CD4-positive, alpha-beta T cell (primary cell): ENCODE data around the gene SCUBE2. TPM values are rescaled to one million over a fixed set of nuclear protein-coding genes. Genes with fewer than 3 reads are reported as not detected.
"Not testable (repeated sequence)": the region's sequence is repeated elsewhere in the genome, so short reads cannot be mapped to it uniquely, and the experiment has no call there.

Source experiments
- ATAC-seq: fragments of 200-7000 bp; cut with Tn5 transposase; one replicate; pipeline ENCODE4 v1.10.0; 2022; ENCODE audit warnings: mild to moderate bottlenecking; ENCODE audit not compliant: poor library complexity
- CTCF ChIA-PET: fragments of 350-600 bp; sonication (Branson Sonifier 250); formaldehyde crosslinking; loops from one replicate; lab custom pipeline; 2021; ENCODE audit warnings: antibody characterized with exemption, inconsistent platforms; lab: Charles Lee
- POLR2A ChIA-PET: fragments of 350-600 bp; sonication (Branson Sonifier 250); formaldehyde crosslinking; loops from one replicate; lab custom pipeline; 2021; ENCODE audit warnings: antibody characterized with exemption, inconsistent platforms; lab: Charles Lee
- DNase-seq, 14 experiments: peaks; one replicate each; pipeline ENCODE4 v3.0.0-alpha.2; 2013 to 2020; ENCODE audit warnings: mixed read lengths in 2 of 14
- H3K27ac ChIP-seq, 2 donors: one replicate each; pipeline versions ENCODE4 v1.5.1 to v1.7.0; 2013; ENCODE audit warnings: low read length in 2 of 2, low read depth in 1 of 2, mild to moderate bottlenecking in 1 of 2
- H3K27me3 ChIP-seq, 2 experiments: 1 replicate in 1 of 2; 2 replicates in 1 of 2; pipeline versions ENCODE4 v1.6.1 to v1.7.0; 2013; ENCODE audit warnings: low read length in 2 of 2, control low read depth in 1 of 2, mild to moderate bottlenecking in 1 of 2, moderate library complexity in 1 of 2; ENCODE audit not compliant: insufficient read depth in 2 of 2, control insufficient read depth in 1 of 2
- H3K36me3 ChIP-seq: one replicate; pipeline ENCODE4 v1.6.1; 2013; ENCODE audit warnings: low read length, control low read depth; ENCODE audit not compliant: insufficient read depth
- H3K4me1 ChIP-seq: one replicate; pipeline ENCODE4 v1.6.1; 2013; ENCODE audit warnings: low read length, control low read depth; ENCODE audit not compliant: insufficient read depth
- H3K4me3 ChIP-seq: one replicate; pipeline ENCODE4 v1.5.1; 2013; ENCODE audit warnings: mild to moderate bottlenecking, low read length, moderate library complexity
- H3K9me3 ChIP-seq, 2 experiments: 1 replicate in 1 of 2; 2 replicates in 1 of 2; pipeline versions ENCODE4 v1.6.1 to v1.7.0; 2013; ENCODE audit warnings: low read length in 2 of 2, mild to moderate bottlenecking in 2 of 2, control low read depth in 1 of 2, moderate library complexity in 1 of 2; ENCODE audit not compliant: control insufficient read depth in 1 of 2, insufficient read depth in 1 of 2
- H3K27ac Mint-ChIP-seq: one replicate; pipeline ENCODE4 v1.8.0; 2020; ENCODE audit warnings: mixed read lengths
- H3K27me3 Mint-ChIP-seq: one replicate; pipeline ENCODE4 v1.8.0; 2021; ENCODE audit warnings: mixed read lengths
- H3K36me3 Mint-ChIP-seq: one replicate; pipeline ENCODE4 v1.8.0; 2021; ENCODE audit warnings: low read depth, mixed read lengths
- H3K4me1 Mint-ChIP-seq: one replicate; pipeline ENCODE4 v1.8.0; 2021; ENCODE audit warnings: low read depth, mixed read lengths
- H3K4me3 Mint-ChIP-seq: one replicate; pipeline ENCODE4 v1.8.0; 2020; ENCODE audit warnings: mild to moderate bottlenecking, mixed read lengths
- H3K9me3 Mint-ChIP-seq: one replicate; pipeline ENCODE4 v1.8.0; 2020; ENCODE audit warnings: mixed read lengths
- intact Hi-C, 2 experiments: fragments of 100-400 bp; cut with DNase I in 1 of 2; cut with micrococcal nuclease in 1 of 2; formaldehyde crosslinking; loops; one replicate each; pipeline versions ENCODE4 v1.15.1 to v1.9.0; 2023 to 2025; cut with DNase I, micrococcal nuclease
- total RNA-seq, 174 experiments: library from RNA in 2 of 174; stranded (reverse) in 2 of 174; gene quantifications; one replicate each; pipeline ENCODE4 v1.2.3 and lab custom pipeline; 2021 to 2026
- TF ChIP-seq, protein P1 (sequence below): fragments of 200-600 bp; IDR thresholded peaks from one replicate; pipeline ENCODE4 v1.8.0; 2022; ENCODE audit warnings: antibody characterized with exemption, mild to moderate bottlenecking

SCUBE2 gene
- total RNA-seq, 2 experiments from 2014 or later = 0.17 TPM; not detected in 1

- no peak overlapping the region for H3K27ac Mint-ChIP-seq
- H3K36me3 Mint-ChIP-seq = no peaks in the 10 kb centered on the region
- H3K27me3 Mint-ChIP-seq = peaks cover 21% of the 10 kb centered on the region
- ATAC-seq (no peak), DNase-seq (no peak)
- CTCF ChIA-PET = interaction anchor here (0.6 to 0.7 kb wide), 2 partner anchors 811 to 845 kb away, joined by 3 read pairs; no protein-coding TSS in a partner anchor
- H3K4me1 Mint-ChIP-seq = no peaks in the 10 kb centered on the region
- H3K4me1 ChIP-seq = no peaks in the 10 kb centered on the region
- POLR2A ChIA-PET = no interaction called here
- H3K36me3 ChIP-seq = no peaks in the 10 kb centered on the region
- no peak overlapping the region for H3K4me3 Mint-ChIP-seq
- no peak overlapping the region for H3K4me3 ChIP-seq
- H3K9me3 ChIP-seq = no peaks in the 10 kb centered on the region
- no peaks in the 10 kb centered on the region for H3K9me3 Mint-ChIP-seq
- intact Hi-C loops = no loop called here
- no peak overlapping the region for H3K27ac ChIP-seq
- peaks cover 0 to 3% of the 10 kb centered on the region in 2 experiments for H3K27me3 ChIP-seq
- TF ChIP-seq, protein P1, sequence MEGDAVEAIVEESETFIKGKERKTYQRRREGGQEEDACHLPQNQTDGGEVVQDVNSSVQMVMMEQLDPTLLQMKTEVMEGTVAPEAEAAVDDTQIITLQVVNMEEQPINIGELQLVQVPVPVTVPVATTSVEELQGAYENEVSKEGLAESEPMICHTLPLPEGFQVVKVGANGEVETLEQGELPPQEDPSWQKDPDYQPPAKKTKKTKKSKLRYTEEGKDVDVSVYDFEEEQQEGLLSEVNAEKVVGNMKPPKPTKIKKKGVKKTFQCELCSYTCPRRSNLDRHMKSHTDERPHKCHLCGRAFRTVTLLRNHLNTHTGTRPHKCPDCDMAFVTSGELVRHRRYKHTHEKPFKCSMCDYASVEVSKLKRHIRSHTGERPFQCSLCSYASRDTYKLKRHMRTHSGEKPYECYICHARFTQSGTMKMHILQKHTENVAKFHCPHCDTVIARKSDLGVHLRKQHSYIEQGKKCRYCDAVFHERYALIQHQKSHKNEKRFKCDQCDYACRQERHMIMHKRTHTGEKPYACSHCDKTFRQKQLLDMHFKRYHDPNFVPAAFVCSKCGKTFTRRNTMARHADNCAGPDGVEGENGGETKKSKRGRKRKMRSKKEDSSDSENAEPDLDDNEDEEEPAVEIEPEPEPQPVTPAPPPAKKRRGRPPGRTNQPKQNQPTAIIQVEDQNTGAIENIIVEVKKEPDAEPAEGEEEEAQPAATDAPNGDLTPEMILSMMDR = no peak
Measured at GRCh38 chr11:9104580-9104979, 13.2 kb upstream of the SCUBE2 start.

- Histone ChIP-seq H3K4me1 (no peaks in the 10 kb centered on the region), H3K9me3 (no peaks in the 10 kb centered on the region), H3K4me3 (no peak overlapping the region), H3K36me3 (no peaks in the 10 kb centered on the region), H3K27me3 (peaks cover 0 to 3% of the 10 kb centered on the region in 2 experiments), H3K27ac (no peak overlapping the region)
- no peaks in the 10 kb centered on the region for H3K36me3 Mint-ChIP-seq
- no peaks in the 10 kb centered on the region for H3K4me1 Mint-ChIP-seq
- H3K9me3 Mint-ChIP-seq = no peaks in the 10 kb centered on the region
- H3K27ac Mint-ChIP-seq = no peak overlapping the region
- DNase-seq (no peak), ATAC-seq (no peak)
- peaks cover 21% of the 10 kb centered on the region for H3K27me3 Mint-ChIP-seq
- ChIA-PET CTCF (no interaction called here), POLR2A (no interaction called here)
- no peak overlapping the region for H3K4me3 Mint-ChIP-seq
- intact Hi-C loops = no loop called here
- TF ChIP-seq, protein P1 = no peak
Measured at GRCh38 chr11:9103542-9104276, 12.3 kb upstream of the SCUBE2 start.

DNA sequence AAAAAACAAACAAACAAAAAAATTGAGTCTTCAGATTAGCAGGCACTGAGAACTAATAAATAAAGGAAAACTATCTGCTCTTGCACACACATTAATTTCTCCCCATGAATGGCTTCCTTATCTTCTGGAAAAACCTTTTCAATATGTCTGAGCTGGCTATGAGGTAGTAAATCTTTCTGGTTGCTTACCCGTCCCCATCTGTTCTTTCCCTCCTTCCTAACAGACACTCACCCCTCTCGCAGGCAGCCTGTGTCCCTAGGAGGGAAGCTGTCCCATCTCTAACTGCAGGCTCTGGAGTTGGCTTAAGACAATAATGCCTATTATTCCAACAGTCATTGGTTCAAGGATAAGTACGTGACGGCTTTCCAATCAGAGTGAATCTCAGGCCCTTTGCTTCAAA, 8.2 kb upstream of the SCUBE2 start:
- Histone ChIP-seq H3K4me3 (no peak overlapping the region), H3K36me3 (no peaks in the 10 kb centered on the region), H3K9me3 (peaks cover 0 to 8% of the 10 kb centered on the region in 2 experiments), H3K4me1 (no peaks in the 10 kb centered on the region), H3K27me3 (peaks cover 3 to 6% of the 10 kb centered on the region in 2 experiments), H3K27ac (no peak overlapping the region)
- ChIA-PET POLR2A (interaction anchor here (0.6 kb wide), 1 partner anchor 38 kb away, joined by 3 read pairs; no protein-coding TSS in a partner anchor), CTCF (no interaction called here)
- Mint-ChIP-seq H3K9me3 (no peaks in the 10 kb centered on the region), H3K27ac (no peak overlapping the region), H3K27me3 (peaks cover 35% of the 10 kb centered on the region), H3K4me3 (no peak overlapping the region), H3K4me1 (no peaks in the 10 kb centered on the region), H3K36me3 (no peaks in the 10 kb centered on the region)
- DNase-seq (no peak), ATAC-seq (no peak)
- TF ChIP-seq, protein P1 = no peak
- intact Hi-C loops = no loop called here

DNA sequence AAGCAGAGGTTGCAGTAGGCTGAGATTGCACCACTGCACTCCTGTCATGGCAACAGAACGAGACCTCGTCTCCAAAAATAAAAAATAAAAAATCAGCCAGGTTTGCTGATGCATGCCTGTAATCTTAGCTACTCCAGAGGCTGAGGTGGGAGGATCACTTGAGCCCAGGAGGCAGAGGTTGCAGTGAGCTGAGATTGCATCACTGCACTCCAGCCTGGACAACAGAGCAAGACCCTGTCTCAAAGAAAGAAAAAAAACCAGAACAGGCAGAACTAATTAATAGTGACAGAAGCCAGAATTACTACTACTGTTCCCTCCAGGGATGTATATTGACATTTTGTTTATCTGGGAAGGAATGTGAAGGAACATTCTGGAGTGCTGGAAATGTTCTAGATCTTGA, 7.1 kb upstream of the SCUBE2 start:
- CTCF ChIA-PET, DNase-seq, H3K36me3 Mint-ChIP-seq, intact Hi-C loops, H3K36me3 ChIP-seq, H3K4me3 ChIP-seq, H3K4me3 Mint-ChIP-seq, H3K27ac Mint-ChIP-seq, POLR2A ChIA-PET, H3K9me3 ChIP-seq, H3K4me1 Mint-ChIP-seq, H3K9me3 Mint-ChIP-seq, H3K27ac ChIP-seq, H3K4me1 ChIP-seq, ATAC-seq: not testable (repeated sequence)
- H3K27me3 Mint-ChIP-seq = peaks cover 39% of the 10 kb centered on the region
- H3K27me3 ChIP-seq = peaks cover 9 to 10% of the 10 kb centered on the region in 2 experiments

- POLR2A ChIA-PET, H3K4me1 Mint-ChIP-seq, H3K9me3 Mint-ChIP-seq, H3K4me3 Mint-ChIP-seq, H3K27ac ChIP-seq, H3K36me3 ChIP-seq, H3K27ac Mint-ChIP-seq, H3K36me3 Mint-ChIP-seq, H3K4me3 ChIP-seq, ATAC-seq, H3K4me1 ChIP-seq, DNase-seq, CTCF ChIA-PET, intact Hi-C loops: not testable (repeated sequence)
- peaks cover 49% of the 10 kb centered on the region for H3K27me3 Mint-ChIP-seq
- Histone ChIP-seq H3K27me3 (peaks cover 18 to 20% of the 10 kb centered on the region in 2 experiments), H3K9me3 (peaks cover 0 to 11% of the 10 kb centered on the region in 2 experiments)
Measured at GRCh38 chr11:9097186-9097943, 6.0 kb upstream of the SCUBE2 start.
